MCF 10A (cell line): Measurements from ENCODE around the gene SRP9. TPM values are rescaled to one million over a fixed set of nuclear protein-coding genes. Genes with fewer than 3 reads are reported as not detected.

Experiments used
- BruUV-seq: library from RNA; stranded (reverse); fragments of 400-500 nt; replicated peaks from 2 replicates; lab custom pipeline; 2021; lab: Mats Ljungman, UMichigan
- CTCF ChIA-PET: fragments of 300-600 bp; sonication (Branson Sonifier 250); formaldehyde crosslinking; extraction: SDS; loops from one replicate; lab custom pipeline; 2021; ENCODE audit warnings: antibody characterized with exemption, inconsistent platforms; lab: Yijun Ruan, JAX
- POLR2A ChIA-PET: fragments of 300-600, 350-650 bp; sonication (Branson Sonifier 250); formaldehyde crosslinking; extraction: SDS; loops from one replicate; lab custom pipeline; 2020; ENCODE audit warnings: antibody characterized with exemption, inconsistent platforms; lab: Yijun Ruan, JAX
- DNase-seq: peaks from one replicate; pipeline ENCODE4 v3.0.0-alpha.2; 2018; ENCODE audit not compliant: unreplicated experiment
- H3K27ac Mint-ChIP-seq: one replicate; pipeline ENCODE4 v1.8.0; 2022; ENCODE audit warnings: mild to moderate bottlenecking, low read depth, mixed read lengths; ENCODE audit not compliant: unreplicated experiment
- H3K27me3 Mint-ChIP-seq: one replicate; pipeline ENCODE4 v1.8.0; 2022; ENCODE audit warnings: mixed read lengths; ENCODE audit not compliant: insufficient read depth, unreplicated experiment
- H3K36me3 Mint-ChIP-seq: one replicate; pipeline ENCODE4 v1.8.0; 2022; ENCODE audit warnings: mild to moderate bottlenecking, moderate library complexity, mixed read lengths; ENCODE audit not compliant: insufficient read depth, unreplicated experiment
- H3K4me1 Mint-ChIP-seq: one replicate; pipeline ENCODE4 v1.8.0; 2022; ENCODE audit warnings: mixed read lengths; ENCODE audit not compliant: insufficient read depth, unreplicated experiment
- H3K4me3 Mint-ChIP-seq: one replicate; pipeline ENCODE4 v1.8.0; 2022; ENCODE audit warnings: mild to moderate bottlenecking, moderate library complexity, mixed read lengths; ENCODE audit not compliant: unreplicated experiment
- H3K9me3 Mint-ChIP-seq: one replicate; pipeline ENCODE4 v1.8.0; 2022; ENCODE audit warnings: mixed read lengths; ENCODE audit not compliant: unreplicated experiment
- intact Hi-C: fragments of 100-400 bp; cut with micrococcal nuclease; formaldehyde crosslinking; loops from 2 replicates; pipeline ENCODE4 v1.14.1; 2022
- total RNA-seq: library from RNA; stranded (reverse); gene quantifications from 2 replicates; pipeline ENCODE4 v1.2.3, GENCODE V29; 2022
- TF ChIP-seq, protein P1 (sequence below): fragments of 200-600 bp; IDR thresholded peaks from one replicate; pipeline ENCODE4 v1.8.0; 2022; ENCODE audit warnings: antibody characterized with exemption, mild to moderate bottlenecking; ENCODE audit not compliant: unreplicated experiment

SRP9 gene
- total RNA-seq, 1 experiment from 2014 or later = 417 TPM

GRCh38 chr1:225817611-225818061 is 40.0 kb downstream of the SRP9 start:
- POLR2A ChIA-PET = interaction anchor here (1.1 to 6.0 kb wide), 8 partner anchors 16 to 311 kb away, joined by 3 to 85 read pairs (median 4); partner anchors contain the start of genes SRP9 and TMEM63A
- TF ChIP-seq, protein P1, sequence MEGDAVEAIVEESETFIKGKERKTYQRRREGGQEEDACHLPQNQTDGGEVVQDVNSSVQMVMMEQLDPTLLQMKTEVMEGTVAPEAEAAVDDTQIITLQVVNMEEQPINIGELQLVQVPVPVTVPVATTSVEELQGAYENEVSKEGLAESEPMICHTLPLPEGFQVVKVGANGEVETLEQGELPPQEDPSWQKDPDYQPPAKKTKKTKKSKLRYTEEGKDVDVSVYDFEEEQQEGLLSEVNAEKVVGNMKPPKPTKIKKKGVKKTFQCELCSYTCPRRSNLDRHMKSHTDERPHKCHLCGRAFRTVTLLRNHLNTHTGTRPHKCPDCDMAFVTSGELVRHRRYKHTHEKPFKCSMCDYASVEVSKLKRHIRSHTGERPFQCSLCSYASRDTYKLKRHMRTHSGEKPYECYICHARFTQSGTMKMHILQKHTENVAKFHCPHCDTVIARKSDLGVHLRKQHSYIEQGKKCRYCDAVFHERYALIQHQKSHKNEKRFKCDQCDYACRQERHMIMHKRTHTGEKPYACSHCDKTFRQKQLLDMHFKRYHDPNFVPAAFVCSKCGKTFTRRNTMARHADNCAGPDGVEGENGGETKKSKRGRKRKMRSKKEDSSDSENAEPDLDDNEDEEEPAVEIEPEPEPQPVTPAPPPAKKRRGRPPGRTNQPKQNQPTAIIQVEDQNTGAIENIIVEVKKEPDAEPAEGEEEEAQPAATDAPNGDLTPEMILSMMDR = no peak
- Mint-ChIP-seq H3K36me3 (peaks cover 14% of the 10 kb centered on the region), H3K27me3 (no peaks in the 10 kb centered on the region), H3K9me3 (no peaks in the 10 kb centered on the region), H3K27ac (peak overlapping the region; percentile 98), H3K4me1 (peaks cover 48% of the 10 kb centered on the region), H3K4me3 (peak overlapping the region; percentile 6)
- CTCF ChIA-PET = interaction anchor here (0.8 to 4.8 kb wide), 12 partner anchors 17 to 343 kb away, joined by 3 to 33 read pairs (median 4); partner anchors contain the start of genes SRP9 and TMEM63A
- peak; percentile 100 for DNase-seq
- no TSS peak for BruUV-seq
- intact Hi-C loops = no loop called here

- Mint-ChIP-seq H3K36me3 (peaks cover 14% of the 10 kb centered on the region), H3K4me1 (peaks cover 48% of the 10 kb centered on the region), H3K27me3 (no peaks in the 10 kb centered on the region), H3K9me3 (no peaks in the 10 kb centered on the region), H3K27ac (peak overlapping the region; percentile 98), H3K4me3 (no peak overlapping the region)
- TF ChIP-seq, protein P1 = no peak
- no peak for DNase-seq
- CTCF ChIA-PET = interaction anchor here (0.6 to 4.8 kb wide), 13 partner anchors 8 to 732 kb away, joined by 3 to 33 read pairs (median 4); partner anchors contain the start of genes EPHX1 and SRP9
- POLR2A ChIA-PET = interaction anchor here (0.6 to 6.0 kb wide), 17 partner anchors 8 to 312 kb away, joined by 3 to 85 read pairs (median 3); partner anchors contain the start of genes EPHX1, PYCR2, SRP9 and TMEM63A
- no TSS peak for BruUV-seq
- intact Hi-C loops = no loop called here
These were observed 40.6 kb downstream of the SRP9 start for GRCh38 chr1:225818229-225818628.

GRCh38 chr1:225819346-225820192 is 41.9 kb downstream of the SRP9 start:
- peaks cover 42% of the 10 kb centered on the region for H3K4me1 Mint-ChIP-seq
- BruUV-seq = no TSS peak
- intact Hi-C loops = no loop called here
- ChIA-PET POLR2A (interaction anchor here (0.7 to 6.0 kb wide), 12 partner anchors 9 to 393 kb away, joined by 3 to 85 read pairs (median 6); partner anchors contain the start of genes EPHX1, PYCR2, SRP9 and TMEM63A), CTCF (interaction anchor here (0.6 to 4.8 kb wide), 8 partner anchors 8 to 395 kb away, joined by 3 to 33 read pairs (median 4); partner anchors contain the start of genes EPHX1 and SRP9)
- TF ChIP-seq, protein P1 = no peak
- peaks cover 9% of the 10 kb centered on the region for H3K36me3 Mint-ChIP-seq
- no peaks in the 10 kb centered on the region for H3K9me3 Mint-ChIP-seq
- H3K27ac Mint-ChIP-seq = peak overlapping the region; percentile 39
- H3K27me3 Mint-ChIP-seq = no peaks in the 10 kb centered on the region
- no peak for DNase-seq
- H3K4me3 Mint-ChIP-seq = no peak overlapping the region
